Breast epithelium (tissue), 4 donors: ENCODE data around the gene SLC37A1. TPM values are rescaled to one million over a fixed set of nuclear protein-coding genes. Genes with fewer than 3 reads are reported as not detected.

ENCODE experiments used
- DNase-seq, 2 donors: peaks; one replicate each; pipeline ENCODE4 v3.0.0-alpha.2; 2019; ENCODE audit warnings: low spot score in 2 of 2
- H3K27ac ChIP-seq, 2 donors: fragments of 200-600 bp; sonication (generic) in 1 of 2; one replicate each; pipeline ENCODE4 v1.5.1; 2016 to 2019; ENCODE audit warnings: mild to moderate bottlenecking in 1 of 2
- H3K27me3 ChIP-seq, 2 donors: fragments of 200-600 bp; sonication (generic) in 1 of 2; one replicate each; pipeline versions ENCODE4 v1.5.1 to v1.6.0; 2017 to 2019; ENCODE audit warnings: control low read depth in 1 of 2, mild to moderate bottlenecking in 1 of 2
- H3K36me3 ChIP-seq: fragments of 200-600 bp; one replicate; pipeline ENCODE4 v1.5.1; 2019
- H3K4me1 ChIP-seq, 2 donors: fragments of 200-600 bp; sonication (generic); one replicate each; pipeline ENCODE4 v1.5.1; 2016 to 2019; ENCODE audit warnings: control low read depth in 1 of 2
- H3K4me3 ChIP-seq, 3 donors: fragments of 200-600 bp; sonication (generic); 1 replicate in 2 of 3; 2 replicates in 1 of 3; pipeline ENCODE4 v1.5.1; 2016 to 2019; ENCODE audit warnings: mild to moderate bottlenecking in 3 of 3, moderate library complexity in 2 of 3
- H3K9me3 ChIP-seq, 2 donors: fragments of 200-600 bp; sonication (generic) in 1 of 2; one replicate each; pipeline ENCODE4 v1.5.1; 2016 to 2019; ENCODE audit warnings: control low read depth in 1 of 2
- POLR2A ChIP-seq: fragments of 450-650 bp; IDR thresholded peaks from one replicate; pipeline ENCODE4 v1.6.1; 2016; ENCODE audit warnings: antibody characterized with exemption, mild to moderate bottlenecking, moderate library complexity
- POLR2AphosphoS5 ChIP-seq, 3 donors: sonication (generic); formaldehyde crosslinking; IDR thresholded peaks; one replicate each; pipeline ENCODE4 v1.6.1; 2017; ENCODE audit warnings: antibody characterized with exemption in 3 of 3
- intact Hi-C: fragments of 100-400 bp; cut with DNase I; formaldehyde crosslinking; loops from one replicate; pipeline ENCODE4 v1.15.1; 2023; ENCODE audit warnings: low total_unique reads
- total RNA-seq, 3 donors: library from RNA; depleted of rRNA; stranded (reverse); fragments of >200 nt; gene quantifications; one replicate each; pipeline ENCODE4 v1.1.0, GENCODE V29; 2016
- TF ChIP-seq, protein P1 (sequence below), 3 donors: fragments of 450-650 bp; IDR thresholded peaks; one replicate each; pipeline ENCODE4 v1.5.1; 2016 to 2017; ENCODE audit warnings: antibody characterized with exemption in 3 of 3, mild to moderate bottlenecking in 3 of 3, moderate library complexity in 3 of 3

Gene SLC37A1
- total RNA-seq, 3 donors from 2014 or later = 7.5 to 18.4 (median 18.4) TPM

DNA sequence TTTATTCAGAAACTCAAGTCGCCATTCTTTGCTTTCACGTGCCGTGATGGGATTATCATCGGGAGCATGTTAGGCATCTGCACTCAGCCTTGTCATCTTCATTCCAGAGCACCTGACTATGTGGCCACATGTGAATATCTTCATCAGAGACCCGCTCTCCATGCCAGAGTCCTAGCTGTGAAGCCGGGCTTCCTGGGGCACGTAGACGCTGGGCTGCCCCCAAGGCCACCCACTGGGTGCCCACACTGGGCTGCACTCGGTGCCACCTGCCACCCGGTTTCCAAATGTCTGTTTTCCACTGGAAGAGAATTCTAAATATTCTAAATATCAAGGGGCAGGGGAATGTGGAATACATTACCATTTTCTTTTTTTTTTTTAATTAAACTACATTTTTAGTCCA is 43.8 kb downstream of the SLC37A1 start:
- TF ChIP-seq POLR2A = no peak
- TF ChIP-seq, protein P1, sequence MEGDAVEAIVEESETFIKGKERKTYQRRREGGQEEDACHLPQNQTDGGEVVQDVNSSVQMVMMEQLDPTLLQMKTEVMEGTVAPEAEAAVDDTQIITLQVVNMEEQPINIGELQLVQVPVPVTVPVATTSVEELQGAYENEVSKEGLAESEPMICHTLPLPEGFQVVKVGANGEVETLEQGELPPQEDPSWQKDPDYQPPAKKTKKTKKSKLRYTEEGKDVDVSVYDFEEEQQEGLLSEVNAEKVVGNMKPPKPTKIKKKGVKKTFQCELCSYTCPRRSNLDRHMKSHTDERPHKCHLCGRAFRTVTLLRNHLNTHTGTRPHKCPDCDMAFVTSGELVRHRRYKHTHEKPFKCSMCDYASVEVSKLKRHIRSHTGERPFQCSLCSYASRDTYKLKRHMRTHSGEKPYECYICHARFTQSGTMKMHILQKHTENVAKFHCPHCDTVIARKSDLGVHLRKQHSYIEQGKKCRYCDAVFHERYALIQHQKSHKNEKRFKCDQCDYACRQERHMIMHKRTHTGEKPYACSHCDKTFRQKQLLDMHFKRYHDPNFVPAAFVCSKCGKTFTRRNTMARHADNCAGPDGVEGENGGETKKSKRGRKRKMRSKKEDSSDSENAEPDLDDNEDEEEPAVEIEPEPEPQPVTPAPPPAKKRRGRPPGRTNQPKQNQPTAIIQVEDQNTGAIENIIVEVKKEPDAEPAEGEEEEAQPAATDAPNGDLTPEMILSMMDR (IDR thresholded peaks at IDR 0.05) = no peak
- no peak for TF ChIP-seq POLR2AphosphoS5 (IDR thresholded peaks at IDR 0.05)

DNA sequence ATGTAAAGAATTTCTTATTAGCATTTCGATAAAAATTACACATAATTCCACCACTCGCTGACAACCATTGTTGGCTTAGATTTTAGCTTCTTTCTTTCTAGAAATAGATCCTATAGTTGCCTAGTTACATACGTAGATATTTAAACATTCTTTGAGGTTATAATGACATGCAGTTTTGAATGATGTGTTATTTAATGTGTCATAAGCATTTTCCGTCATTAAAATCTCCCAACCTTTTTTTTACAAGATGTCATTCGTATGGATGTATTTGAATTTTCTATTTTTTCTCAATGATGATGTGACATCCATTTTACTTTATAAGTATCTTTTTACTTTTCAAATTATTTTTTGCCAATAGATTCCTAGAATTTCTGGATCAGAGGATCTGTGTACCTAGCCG is 44.7 kb downstream of the SLC37A1 start:
- no peaks in the 10 kb centered on the region for H3K9me3 ChIP-seq
- H3K27me3 ChIP-seq = no peaks in the 10 kb centered on the region
- no peaks in the 10 kb centered on the region for H3K4me1 ChIP-seq
- DNase-seq = no peak
- H3K4me3 ChIP-seq = no peak overlapping the region
- no peak overlapping the region for H3K27ac ChIP-seq
- TF ChIP-seq, protein P1 (IDR thresholded peaks at IDR 0.05) = no peak
- TF ChIP-seq POLR2AphosphoS5 (IDR thresholded peaks at IDR 0.05) (no peak), POLR2A (no peak)
- intact Hi-C loops = no loop called here
- no peaks in the 10 kb centered on the region for H3K36me3 ChIP-seq

More for the DNA sequence above, 43.8 kb downstream of the SLC37A1 start:
- no peaks in the 10 kb centered on the region for H3K36me3 ChIP-seq
- H3K4me1 ChIP-seq = no peaks in the 10 kb centered on the region
- no peaks in the 10 kb centered on the region for H3K9me3 ChIP-seq
- no peak overlapping the region for H3K4me3 ChIP-seq
- peak in 1 of 2 donors; percentile 19 for DNase-seq
- intact Hi-C loops = no loop called here
- no peak overlapping the region for H3K27ac ChIP-seq
- H3K27me3 ChIP-seq = no peaks in the 10 kb centered on the region

DNA sequence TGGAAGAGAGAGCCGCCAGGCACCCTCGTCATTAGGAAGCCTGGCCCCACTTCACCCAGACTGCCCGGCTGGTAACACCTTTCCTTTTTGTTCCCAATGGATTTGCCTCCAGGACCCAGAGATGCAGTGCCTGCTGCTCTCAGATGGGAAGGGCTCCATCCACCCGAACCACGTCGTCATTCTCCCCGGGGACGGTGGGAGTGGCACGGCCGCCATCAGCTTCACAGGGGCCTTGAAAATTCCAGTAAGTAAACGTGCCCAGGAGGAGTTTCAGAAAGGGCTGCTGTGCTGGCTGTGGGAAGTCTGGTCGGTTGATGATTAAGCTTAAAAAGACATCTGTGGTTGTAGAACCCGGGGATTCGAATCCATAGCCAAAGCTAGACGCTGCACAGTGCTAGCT is 45.2 kb downstream of the SLC37A1 start:
- intact Hi-C loops = no loop called here
- Histone ChIP-seq H3K4me3 (no peak overlapping the region), H3K36me3 (no peaks in the 10 kb centered on the region), H3K9me3 (no peaks in the 10 kb centered on the region), H3K27ac (no peak overlapping the region), H3K27me3 (no peaks in the 10 kb centered on the region), H3K4me1 (no peaks in the 10 kb centered on the region)
- DNase-seq = peak in 1 of 2 donors; percentile 37
- TF ChIP-seq, protein P1 (IDR thresholded peaks at IDR 0.05) = no peak
- TF ChIP-seq POLR2A (no peak), POLR2AphosphoS5 (IDR thresholded peaks at IDR 0.05) (no peak)

DNA sequence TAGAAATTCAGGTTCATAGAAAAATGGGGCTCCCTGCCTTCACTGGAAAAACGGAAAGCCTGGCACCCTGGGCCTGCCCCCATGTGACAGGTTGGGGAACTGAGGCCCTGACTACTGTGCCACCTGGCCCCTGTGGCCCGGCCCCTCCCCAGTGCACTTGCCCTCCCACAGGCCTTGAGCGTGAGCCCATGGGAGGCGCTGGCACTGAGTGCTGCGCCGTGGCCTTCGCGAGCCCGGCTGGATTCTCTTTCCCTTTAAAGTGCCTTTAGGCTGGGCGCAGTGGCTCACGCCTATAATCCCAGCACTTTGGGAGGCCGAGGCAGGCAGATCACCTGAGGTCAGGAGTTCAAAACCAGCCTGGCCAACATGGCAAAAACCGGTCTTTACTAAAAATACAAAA is 45.7 kb downstream of the SLC37A1 start:
- no peaks in the 10 kb centered on the region for H3K9me3 ChIP-seq
- intact Hi-C loops = no loop called here
- no peak overlapping the region for H3K27ac ChIP-seq
- peak in 1 of 2 donors; percentile 31 for DNase-seq
- no peak overlapping the region for H3K4me3 ChIP-seq
- no peak for TF ChIP-seq POLR2A
- no peak for TF ChIP-seq POLR2AphosphoS5 (IDR thresholded peaks at IDR 0.05)
- TF ChIP-seq, protein P1 (IDR thresholded peaks at IDR 0.05) = no peak
- no peaks in the 10 kb centered on the region for H3K36me3 ChIP-seq
- no peaks in the 10 kb centered on the region for H3K27me3 ChIP-seq
- no peaks in the 10 kb centered on the region for H3K4me1 ChIP-seq

DNA sequence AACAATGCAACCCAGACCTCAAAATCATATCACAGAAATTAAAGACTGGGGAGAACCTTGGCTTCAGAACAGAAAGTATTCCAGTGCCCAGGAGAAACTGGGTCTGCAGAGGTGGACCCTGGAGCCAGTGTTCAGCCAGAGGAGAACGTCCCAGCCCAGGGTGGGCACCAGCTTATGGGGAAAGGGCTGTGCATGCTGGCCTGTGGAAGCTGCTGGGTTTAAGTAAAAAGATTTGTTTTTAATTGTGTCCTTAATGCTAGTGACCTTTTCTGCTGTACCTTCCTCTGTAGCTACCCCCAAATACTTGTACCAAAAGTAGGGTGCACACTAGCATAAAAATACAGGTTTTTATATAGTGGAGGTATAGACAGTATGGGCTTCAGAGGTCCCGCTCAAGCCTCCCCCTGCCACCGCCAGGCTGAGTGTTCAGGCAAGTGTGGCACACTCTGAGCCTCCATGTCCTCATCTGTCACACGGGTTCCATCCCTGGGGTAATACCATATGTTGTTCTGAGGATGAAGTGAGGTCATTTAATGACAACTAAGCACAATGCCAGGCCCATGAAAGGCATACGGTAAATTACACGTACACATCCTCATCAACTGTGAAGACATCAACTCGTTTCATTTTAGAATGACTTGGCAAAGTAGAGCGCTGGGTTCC is 47.0 kb downstream of the SLC37A1 start:
- TF ChIP-seq POLR2AphosphoS5 (IDR thresholded peaks at IDR 0.05) (no peak), POLR2A (no peak)
- TF ChIP-seq, protein P1 (IDR thresholded peaks at IDR 0.05) = no peak
- H3K27ac ChIP-seq = no peak overlapping the region
- no peaks in the 10 kb centered on the region for H3K4me1 ChIP-seq
- H3K27me3 ChIP-seq = no peaks in the 10 kb centered on the region
- peak in 1 of 2 donors; percentile 43 for DNase-seq
- no peak overlapping the region for H3K4me3 ChIP-seq
- no peaks in the 10 kb centered on the region for H3K36me3 ChIP-seq
- H3K9me3 ChIP-seq = no peaks in the 10 kb centered on the region
- intact Hi-C loops = no loop called here
